GM15510 (cell line): ENCODE measurements around the gene C12orf43.

ENCODE experiments used
- POLR2A ChIP-seq: IDR thresholded peaks from 3 replicates; pipeline ENCODE4 v1.6.1; 2011; ENCODE audit warnings: borderline replicate concordance; ENCODE audit not compliant: insufficient read length; ENCODE audit errors: extremely low read depth

C12orf43 gene

GRCh38 chr12:120972870-120973543 is 43.3 kb downstream of the C12orf43 start:
- no peak for TF ChIP-seq POLR2A

GRCh38 chr12:120971299-120972180 is 44.7 kb downstream of the C12orf43 start:
- TF ChIP-seq POLR2A, result no peak

DNA sequence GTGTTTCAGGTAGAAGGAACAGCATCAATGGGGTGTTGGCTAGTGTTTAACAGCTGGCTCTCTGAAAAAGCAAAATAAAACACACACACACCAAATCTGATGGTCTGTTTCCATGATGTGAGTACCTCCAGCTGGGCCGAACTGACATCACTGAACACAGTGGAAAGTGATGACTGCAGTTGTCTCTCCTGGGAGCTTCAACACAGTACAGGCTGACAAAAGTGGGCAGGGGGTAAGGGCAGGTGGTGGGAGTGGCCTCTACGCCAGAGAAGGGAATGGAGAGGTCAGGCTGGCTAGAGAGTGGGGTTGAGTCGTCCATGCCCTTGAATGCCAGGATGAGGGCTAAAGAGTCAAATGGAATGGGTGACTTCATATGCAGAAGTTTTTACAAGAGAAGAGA is 46.0 kb downstream of the C12orf43 start:
- no peak for TF ChIP-seq POLR2A

GRCh38 chr12:120965534-120966091 is 50.7 kb downstream of the C12orf43 start:
- TF ChIP-seq POLR2A, result no peak

GRCh38 chr12:120964298-120964697 is 52.0 kb downstream of the C12orf43 start:
- no peak for TF ChIP-seq POLR2A

DNA sequence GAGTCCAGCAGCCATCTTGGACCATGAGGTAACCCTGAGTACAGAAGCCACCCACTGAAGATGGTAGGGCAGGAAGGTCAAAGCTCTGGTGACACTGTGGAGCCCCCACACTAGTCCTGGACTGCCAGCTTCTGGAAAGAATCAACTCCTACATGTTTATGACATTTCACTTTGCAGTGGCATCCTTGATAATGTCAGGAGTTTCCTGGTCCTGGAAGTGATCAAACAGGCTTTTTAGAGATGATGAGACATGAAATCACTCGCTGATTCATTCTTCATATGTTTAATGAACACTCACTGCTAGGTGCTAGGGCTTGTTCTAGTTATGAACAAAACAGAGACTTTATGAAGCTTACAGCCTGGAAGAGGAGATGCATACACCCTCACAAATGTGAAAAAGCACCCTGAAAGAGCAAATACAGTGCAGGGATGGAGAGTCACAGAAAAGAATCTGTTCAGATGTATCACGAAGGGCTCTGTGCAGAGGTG is 53.7 kb downstream of the C12orf43 start:
- TF ChIP-seq POLR2A, result no peak

DNA sequence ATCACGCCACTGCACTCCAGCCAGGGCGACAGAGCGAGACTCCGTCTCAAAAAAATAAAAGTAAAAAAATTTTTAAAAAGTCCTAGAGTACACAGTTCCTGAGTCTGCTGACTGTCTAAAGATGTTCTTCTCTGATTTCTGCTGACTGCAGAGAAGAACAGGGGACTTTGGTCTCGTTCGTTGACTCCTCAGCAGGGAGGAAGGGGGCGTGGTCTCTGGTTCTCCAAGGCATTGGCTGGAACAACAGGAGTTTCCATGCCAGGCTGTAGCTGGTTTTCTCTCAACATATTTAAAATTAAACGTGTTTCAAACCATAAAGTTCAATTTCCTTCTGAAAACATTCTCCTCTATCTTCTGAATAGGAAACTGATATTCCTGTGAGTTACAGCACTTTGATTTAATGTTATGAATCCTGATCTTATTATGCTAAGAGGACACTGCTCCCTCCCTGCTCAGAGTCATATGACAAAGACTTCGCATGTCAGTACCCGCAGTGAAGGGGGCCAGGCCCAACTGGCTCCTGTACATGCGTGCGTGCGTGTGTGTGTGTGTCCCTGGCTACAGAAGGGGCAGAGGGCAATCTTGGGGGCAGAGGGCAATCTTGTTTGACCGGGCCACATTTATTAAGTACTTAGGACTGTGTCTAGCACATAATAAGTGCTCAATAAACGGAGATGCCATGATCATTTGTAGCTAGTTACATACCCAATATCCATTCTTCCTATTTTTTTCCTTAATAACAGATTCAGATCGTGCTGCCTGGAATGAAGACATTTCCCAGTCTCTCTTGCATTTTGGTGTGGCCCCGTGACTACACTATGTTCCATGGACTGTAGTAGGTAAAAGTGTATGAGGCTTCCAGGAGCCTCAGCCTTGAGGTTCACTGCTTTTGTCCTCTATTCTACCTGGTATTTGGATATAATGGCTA is 54.4 kb downstream of the C12orf43 start:
- no peak for TF ChIP-seq POLR2A

- TF ChIP-seq POLR2A, result no peak
Measured at GRCh38 chr12:120960657-120961056, 55.6 kb downstream of the C12orf43 start.

GRCh38 chr12:120959111-120959878 is 57.0 kb downstream of the C12orf43 start:
- no peak for TF ChIP-seq POLR2A

GRCh38 chr12:120956579-120957300 is 59.5 kb downstream of the C12orf43 start:
- TF ChIP-seq POLR2A, result no peak

DNA sequence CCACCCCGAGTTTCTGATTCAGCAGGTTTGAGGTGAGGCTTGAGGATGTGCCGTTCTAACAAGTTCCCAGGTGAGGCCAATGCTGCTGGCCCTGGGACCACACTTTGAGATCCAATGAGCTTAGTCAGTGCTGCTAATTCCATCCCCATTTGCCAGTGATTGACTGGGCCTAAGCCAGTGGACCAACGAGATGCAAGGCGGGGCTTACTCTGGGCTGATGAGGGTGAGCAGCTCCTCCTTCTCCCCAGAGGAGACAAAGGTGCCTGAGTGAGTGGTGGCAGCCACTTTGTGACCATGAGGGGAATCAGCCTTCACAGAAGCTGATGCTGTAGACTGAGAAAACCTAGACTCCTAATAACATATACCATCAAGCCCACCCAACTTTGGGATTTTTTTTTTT is 61.1 kb downstream of the C12orf43 start:
- TF ChIP-seq POLR2A, result no peak

- TF ChIP-seq POLR2A, result no peak
Measured at GRCh38 chr12:120950807-120951206, 65.5 kb downstream of the C12orf43 start.
